ENCODE results near the gene SCAF8. TPM values are rescaled to one million over a fixed set of nuclear protein-coding genes. Genes with fewer than 3 reads are reported as not detected.

Gene SCAF8
- total and polyA plus RNA-seq, 2 of the 8 experiments (the other 6 are each of a cell fraction or from before 2014, with no cell fraction given) = 20.3 to 46.3 TPM

GRCh38 chr6:154868143-154868594 lies 135.0 kb downstream of the SCAF8 start:
- Histone ChIP-seq H3K4me1 (replicated peaks in 1 of 4; ENCODE audit: control insufficient read depth in 3 of 4, insufficient read depth in 4 of 4, low read length in 3 of 4) (peaks cover 0 to 7% (median 5%) of the 10 kb centered on the region in 4 experiments; a peak in 3 of 7 replicates), H3K4ac (replicated peaks; ENCODE audit: insufficient read length, low read depth, low read length) (no peak overlapping the region), H4K8ac (ENCODE audit: extremely low read depth, insufficient read depth, low read length) (no peak overlapping the region), H3K23me2 (ENCODE audit: low read depth, low read length) (no peaks in the 10 kb centered on the region), H4K20me1 (replicated peaks in 1 of 2; ENCODE audit: control insufficient read depth in 1 of 2, insufficient read depth in 2 of 2, low read length in 2 of 2) (peaks cover 0 to 8% of the 10 kb centered on the region in 2 experiments), H2BK12ac (ENCODE audit: low read depth, low read length) (no peak overlapping the region), H3K27me3 (replicated peaks in 1 of 4; ENCODE audit: control insufficient read depth in 3 of 4, extremely low read depth in 1 of 4, insufficient read depth in 3 of 4, low read length in 3 of 4) (no peaks in the 10 kb centered on the region), H3K14ac (ENCODE audit: insufficient read length) (no peak overlapping the region), H3K4me3 (ENCODE audit: extremely low read depth in 1 of 4, insufficient read depth in 2 of 4, low read depth in 3 of 4, low read length in 4 of 4) (no peak overlapping the region), H3K23ac (ENCODE audit: insufficient read length) (no peak overlapping the region), H3K9me3 (ENCODE audit: insufficient read depth in 2 of 2, low read depth in 1 of 2, low read length in 1 of 2) (no peaks in the 10 kb centered on the region), H3K36me3 (ENCODE audit: control insufficient read depth in 2 of 4, insufficient read depth in 4 of 4, low read length in 3 of 4) (no peaks in the 10 kb centered on the region; a peak in 1 of 8 replicates), H2BK20ac (ENCODE audit: low read length) (no peak overlapping the region), H4K5ac (ENCODE audit: insufficient read length, low read depth, low read length) (no peak overlapping the region), H2AFZ (ENCODE audit: low read length) (no peak overlapping the region), H3K79me2 (ENCODE audit: control insufficient read depth in 1 of 2, insufficient read depth in 2 of 2, low read length in 2 of 2) (no peaks in the 10 kb centered on the region; a peak in 2 of 4 replicates), H2BK15ac (ENCODE audit: low read length) (no peak overlapping the region), H3K18ac (ENCODE audit: extremely low read depth, low read length) (no peak overlapping the region), H4K91ac (replicated peaks; ENCODE audit: insufficient read length, low read length) (no peak overlapping the region), H2AK5ac (ENCODE audit: low read depth, low read length) (no peak overlapping the region), H3K56ac (replicated peaks; ENCODE audit: insufficient read length, low read depth, low read length) (no peak overlapping the region), H2BK120ac (replicated peaks; ENCODE audit: low read depth, low read length) (no peak overlapping the region), H3K27ac (ENCODE audit: low read depth, low read length) (no peak overlapping the region), H3K79me1 (ENCODE audit: low read depth, low read length) (no peaks in the 10 kb centered on the region), H3K4me2 (ENCODE audit: insufficient read depth in 1 of 2, low read depth in 2 of 2, low read length in 2 of 2) (no peak overlapping the region), H2BK5ac (ENCODE audit: low read depth, low read length) (no peak overlapping the region), H3K9ac (replicated peaks in 1 of 4; ENCODE audit: extremely low read depth in 1 of 4, low read depth in 3 of 4, low read length in 3 of 4) (no peak overlapping the region)
- DNase-seq (ENCODE audit: low read depth in 1 of 2, low spot score in 2 of 2) = no peak
- peak; percentile 86 for FAIRE-seq
- 66% methylated on average over 6 of the region's 6 CpGs; no CpG with 5 or more reads in 1 of the 2 experiments for WGBS, 2 experiments (ENCODE audit: extremely low coverage in 1 of 2, insufficient coverage in 1 of 2, insufficient read length in 1 of 2, insufficient replicate concordance in 2 of 2, low coverage in 1 of 2, low lambda C conversion rate in 2 of 2, missing lambda C conversion rate in 1 of 2)
- CTCF ChIA-PET (ENCODE audit: partially characterized antibody) = interaction anchor here (0.6 to 4.2 kb wide), 42 partner anchors 9 to 402 kb away, joined by 3 to 31 read pairs (median 4); no protein-coding TSS in a partner anchor
- POLR2A ChIA-PET (ENCODE audit: partially characterized antibody) = interaction anchor here (0.7 kb wide), 1 partner anchor 56 kb away, joined by 3 read pairs; no protein-coding TSS in a partner anchor
- TF ChIP-seq CHD1 (IDR thresholded peaks at IDR 0.05; ENCODE audit: low read depth, low read length) (no peak), CTCF (IDR thresholded peaks at IDR 0.05; ENCODE audit: control extremely low read depth in 1 of 3, insufficient read depth in 1 of 3, low read depth in 1 of 3, low read length in 3 of 3) (peak in 2 of 3 experiments; percentile 56 to 69; a peak in 2 of 4 replicates), EP300 (IDR thresholded peaks at IDR 0.05; ENCODE audit: borderline replicate concordance in 1 of 2, low read depth in 2 of 2, low read length in 2 of 2) (no peak), BACH1 (IDR thresholded peaks at IDR 0.05; ENCODE audit: low read length) (no peak), POLR2AphosphoS5 (IDR thresholded peaks at IDR 0.05; ENCODE audit: low read depth, low read length) (no peak), KDM1A (IDR thresholded peaks at IDR 0.05; ENCODE audit: borderline replicate concordance, low read length) (no peak), JUN (IDR thresholded peaks at IDR 0.05; ENCODE audit: low read depth, low read length) (no peak), CEBPB (IDR thresholded peaks at IDR 0.05; ENCODE audit: low read depth, low read length) (no peak), KDM4A (IDR thresholded peaks at IDR 0.05; ENCODE audit: low read depth, low read length, severe bottlenecking) (no peak), RAD21 (IDR thresholded peaks at IDR 0.05 in 1 of 2, conservative IDR thresholded peaks at IDR 0.05 in 1 of 2; ENCODE audit: low read depth in 2 of 2, low read length in 2 of 2) (peak; percentile 83 to 89), CHD2 (IDR thresholded peaks at IDR 0.05; ENCODE audit: low read length) (no peak)
